ENCODE results near the gene PSMD14. TPM values are rescaled to one million over a fixed set of nuclear protein-coding genes. Genes with fewer than 3 reads are reported as not detected.
"Not testable (repeated sequence)": the region's sequence is repeated elsewhere in the genome, so short reads cannot be mapped to it uniquely, and the experiment has no call there.

Gene PSMD14
- 78.9 TPM for polyA plus RNA-seq (2013, experiment 1 of 2)
- polyA plus RNA-seq (2013, experiment 2 of 2) = 78.0 TPM

DNA sequence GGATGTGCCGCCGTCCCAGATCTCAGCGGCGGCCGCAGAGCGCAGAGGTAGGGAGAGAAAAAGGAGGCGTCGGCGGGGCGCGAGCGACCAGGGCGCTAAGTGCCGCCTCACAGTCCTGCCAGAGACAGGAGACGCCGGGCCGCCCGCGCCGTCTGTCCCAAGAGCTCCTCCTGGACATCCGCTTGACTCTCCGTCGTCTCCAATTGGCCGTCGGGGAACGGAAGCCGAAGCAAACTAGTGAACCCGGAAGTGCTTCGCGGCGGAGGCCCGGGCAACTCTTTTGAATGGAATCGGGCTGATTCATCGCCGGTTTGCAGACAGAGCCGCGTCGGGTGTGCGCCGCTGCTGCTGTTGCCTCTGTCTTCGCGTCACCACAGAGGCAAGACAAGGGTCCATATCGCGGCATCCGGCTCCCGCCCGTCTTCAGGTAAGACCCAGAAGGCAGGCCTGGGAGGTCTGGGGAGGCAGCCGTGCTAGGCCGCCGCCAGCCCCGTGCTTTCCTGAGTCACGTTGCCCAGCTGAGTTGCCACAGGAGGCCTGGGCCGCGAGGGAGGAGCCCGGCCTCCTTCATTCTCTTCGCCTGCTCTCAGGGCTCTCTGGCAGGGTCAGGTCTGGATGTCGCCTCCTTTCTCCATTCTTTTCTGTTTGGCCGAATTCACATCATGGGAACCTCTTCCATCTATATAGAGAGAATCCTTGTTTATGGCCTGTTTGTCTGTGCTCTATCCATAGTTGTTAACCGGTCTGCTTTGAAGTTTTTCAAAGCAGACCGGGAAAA is at the start of gene PSMD14:
TSS of gene PSMD14 (plus strand) at position 248 of the 778 bp plus-strand sequence. CDS start 10,401 bp downstream, outside the sequence.
- Histone ChIP-seq H3K79me2 (ENCODE audit: control insufficient read depth, insufficient read depth, low read length) (peaks cover 41% of the 10 kb centered on the region), H2BK15ac (replicated peaks; ENCODE audit: low read depth) (no peak within 1 kb of the TSS), H3K4ac (ENCODE audit: low read depth, low read length) (peak within 1 kb of the TSS; percentile 73), H3K23ac (ENCODE audit: low read length) (no peak within 1 kb of the TSS), H3K4me1 (ENCODE audit: control insufficient read depth, low read depth, low read length) (no peaks in the 10 kb centered on the region), H3K79me1 (ENCODE audit: low read length) (no peaks in the 10 kb centered on the region), H2AK5ac (ENCODE audit: low read length) (no peak within 1 kb of the TSS), H3K4me3 (ENCODE audit: low read length) (peak within 1 kb of the TSS; percentile 56), H3K9ac (ENCODE audit: low read length) (peak within 1 kb of the TSS; percentile 91), H4K5ac (ENCODE audit: low read length) (no peak within 1 kb of the TSS), H4K8ac (ENCODE audit: low read depth, low read length) (no peak within 1 kb of the TSS), H2BK120ac (ENCODE audit: low read depth, low read length) (no peak within 1 kb of the TSS), H2BK5ac (ENCODE audit: low read length) (peak within 1 kb of the TSS; percentile 20), H3K4me2 (ENCODE audit: low read length) (peak within 1 kb of the TSS; percentile 42), H3K18ac (ENCODE audit: low read length) (peak within 1 kb of the TSS; percentile 65), H3K36me3 (ENCODE audit: control insufficient read depth, insufficient read depth, low read length) (no peaks in the 10 kb centered on the region), H3K27me3 (ENCODE audit: insufficient read depth, low read length, poor library complexity) (no peaks in the 10 kb centered on the region), H3K56ac (ENCODE audit: low read length) (peak within 1 kb of the TSS; percentile 87), H3K27ac (ENCODE audit: low read depth, low read length) (peak within 1 kb of the TSS; percentile 79)
- peak; percentile 99 for DNase-seq
- no CpG with 5 or more reads among the region's 60 CpGs for WGBS (ENCODE audit: extremely low coverage, insufficient coverage, low lambda C conversion rate)

DNA sequence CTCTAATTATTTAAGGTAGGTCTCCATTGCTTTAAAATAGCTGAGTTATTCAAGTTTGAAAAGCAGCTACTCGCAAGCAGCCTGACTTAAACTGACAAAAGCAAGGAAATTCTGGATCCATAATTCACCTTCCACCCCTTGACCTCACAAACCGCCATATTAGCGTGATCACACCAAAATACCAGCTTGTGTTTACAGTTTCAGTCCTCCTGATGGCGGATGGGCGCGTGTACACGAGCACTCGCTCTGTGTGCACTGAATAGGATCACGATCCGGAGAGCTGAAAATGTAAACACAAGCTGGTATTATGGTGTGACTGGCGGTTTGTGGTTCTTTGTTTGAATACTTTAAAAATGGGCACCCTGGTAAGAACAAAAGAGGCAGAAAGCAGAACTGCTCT is 42.4 kb upstream of the PSMD14 start:
- Histone ChIP-seq H3K18ac (ENCODE audit: low read length) (no peak overlapping the region), H3K27me3 (ENCODE audit: insufficient read depth, low read length, poor library complexity) (no peaks in the 10 kb centered on the region), H3K4me1 (ENCODE audit: control insufficient read depth, low read depth, low read length) (no peaks in the 10 kb centered on the region), H3K56ac (ENCODE audit: low read length) (no peak overlapping the region), H3K4me2 (ENCODE audit: low read length) (no peak overlapping the region), H3K79me2 (ENCODE audit: control insufficient read depth, insufficient read depth, low read length) (no peaks in the 10 kb centered on the region), H3K9ac (ENCODE audit: low read length) (no peak overlapping the region), H2BK120ac (ENCODE audit: low read depth, low read length) (no peak overlapping the region), H3K4me3 (ENCODE audit: low read length) (no peak overlapping the region), H4K5ac (ENCODE audit: low read length) (no peak overlapping the region), H4K8ac (ENCODE audit: low read depth, low read length) (no peak overlapping the region), H2AK5ac (ENCODE audit: low read length) (no peak overlapping the region), H3K79me1 (ENCODE audit: low read length) (no peaks in the 10 kb centered on the region), H3K27ac (ENCODE audit: low read depth, low read length) (no peak overlapping the region), H2BK5ac (ENCODE audit: low read length) (no peak overlapping the region), H3K4ac (ENCODE audit: low read depth, low read length) (no peak overlapping the region), H2BK15ac (replicated peaks; ENCODE audit: low read depth) (no peak overlapping the region), H3K23ac (ENCODE audit: low read length) (no peak overlapping the region), H3K36me3 (ENCODE audit: control insufficient read depth, insufficient read depth, low read length) (no peaks in the 10 kb centered on the region)
- DNase-seq = no peak
- no CpG with 5 or more reads among the region's 11 CpGs for WGBS (ENCODE audit: extremely low coverage, insufficient coverage, low lambda C conversion rate)

DNA sequence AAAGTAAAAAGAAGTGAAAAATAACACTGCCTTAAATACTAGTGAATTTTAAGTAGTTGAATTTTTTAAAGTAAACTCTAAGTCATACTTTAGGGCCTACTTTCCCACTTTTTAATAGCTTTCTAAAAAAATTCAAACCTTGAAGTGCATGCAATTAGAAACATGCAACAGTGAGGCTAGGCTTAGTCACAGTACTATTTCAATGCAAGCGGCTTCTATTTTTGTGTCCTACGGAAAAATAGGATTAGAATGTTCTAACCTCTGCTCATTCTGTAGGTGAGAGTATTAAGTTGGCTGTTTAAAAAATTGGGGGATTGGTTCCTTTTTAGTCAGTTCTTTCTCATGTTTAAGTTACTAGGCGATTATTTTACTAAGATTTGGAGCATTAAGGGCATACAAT is 39.1 kb upstream of the PSMD14 start:
- Histone ChIP-seq H3K9ac (ENCODE audit: low read length) (no peak overlapping the region), H3K4me1 (ENCODE audit: control insufficient read depth, low read depth, low read length) (no peaks in the 10 kb centered on the region), H3K4ac (ENCODE audit: low read depth, low read length) (no peak overlapping the region), H3K4me2 (ENCODE audit: low read length) (no peak overlapping the region), H3K36me3 (ENCODE audit: control insufficient read depth, insufficient read depth, low read length) (no peaks in the 10 kb centered on the region), H2BK5ac (ENCODE audit: low read length) (no peak overlapping the region), H3K79me2 (ENCODE audit: control insufficient read depth, insufficient read depth, low read length) (no peaks in the 10 kb centered on the region), H3K27ac (ENCODE audit: low read depth, low read length) (no peak overlapping the region), H2BK120ac (ENCODE audit: low read depth, low read length) (no peak overlapping the region), H2AK5ac (ENCODE audit: low read length) (no peak overlapping the region), H3K79me1 (ENCODE audit: low read length) (no peaks in the 10 kb centered on the region), H4K5ac (ENCODE audit: low read length) (no peak overlapping the region), H2BK15ac (replicated peaks; ENCODE audit: low read depth) (no peak overlapping the region), H3K18ac (ENCODE audit: low read length) (no peak overlapping the region), H3K56ac (ENCODE audit: low read length) (no peak overlapping the region), H3K4me3 (ENCODE audit: low read length) (no peak overlapping the region), H3K27me3 (ENCODE audit: insufficient read depth, low read length, poor library complexity) (no peaks in the 10 kb centered on the region), H3K23ac (ENCODE audit: low read length) (no peak overlapping the region), H4K8ac (ENCODE audit: low read depth, low read length) (no peak overlapping the region)
- WGBS (ENCODE audit: extremely low coverage, insufficient coverage, low lambda C conversion rate) = no CpG with 5 or more reads among the region's 3 CpGs
- DNase-seq = no peak

DNA sequence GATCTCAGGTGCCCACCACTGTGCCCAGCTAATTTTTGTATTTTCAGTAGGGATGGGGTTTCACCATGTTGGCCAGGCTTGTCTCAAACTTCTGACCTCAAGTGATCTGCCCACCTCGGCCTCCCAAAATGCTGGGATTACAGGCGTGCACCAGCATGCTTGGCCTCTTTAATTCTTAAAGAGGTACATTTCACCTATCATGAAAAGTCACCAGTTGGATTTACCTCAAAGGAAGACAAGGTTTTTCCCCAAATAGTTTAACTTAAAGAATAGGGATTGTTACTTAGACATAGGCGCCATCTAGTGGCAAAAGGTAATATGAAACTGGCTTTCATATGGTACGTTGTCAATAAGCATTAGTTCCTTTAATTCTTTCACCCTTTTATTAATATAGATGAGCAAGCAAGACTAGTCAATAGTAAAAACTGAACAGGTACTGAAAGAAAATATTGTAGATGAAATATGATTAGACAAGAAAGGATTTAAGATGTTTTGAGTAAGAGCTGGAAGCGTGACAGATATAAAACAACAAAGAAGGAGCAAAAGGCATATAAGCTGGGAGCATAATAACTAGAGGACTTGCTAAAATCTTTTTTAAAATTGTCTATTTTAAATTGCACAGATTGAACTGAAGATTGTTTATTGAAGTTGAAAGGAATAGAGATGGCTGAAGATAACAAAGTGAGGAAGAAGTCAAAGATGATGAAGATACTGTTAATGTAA is 35.0 kb upstream of the PSMD14 start:
- no CpG with 5 or more reads among the region's 5 CpGs for WGBS (ENCODE audit: extremely low coverage, insufficient coverage, low lambda C conversion rate)
- Histone ChIP-seq H3K4me3 (ENCODE audit: low read length) (no peak overlapping the region), H4K5ac (ENCODE audit: low read length) (no peak overlapping the region)

DNA sequence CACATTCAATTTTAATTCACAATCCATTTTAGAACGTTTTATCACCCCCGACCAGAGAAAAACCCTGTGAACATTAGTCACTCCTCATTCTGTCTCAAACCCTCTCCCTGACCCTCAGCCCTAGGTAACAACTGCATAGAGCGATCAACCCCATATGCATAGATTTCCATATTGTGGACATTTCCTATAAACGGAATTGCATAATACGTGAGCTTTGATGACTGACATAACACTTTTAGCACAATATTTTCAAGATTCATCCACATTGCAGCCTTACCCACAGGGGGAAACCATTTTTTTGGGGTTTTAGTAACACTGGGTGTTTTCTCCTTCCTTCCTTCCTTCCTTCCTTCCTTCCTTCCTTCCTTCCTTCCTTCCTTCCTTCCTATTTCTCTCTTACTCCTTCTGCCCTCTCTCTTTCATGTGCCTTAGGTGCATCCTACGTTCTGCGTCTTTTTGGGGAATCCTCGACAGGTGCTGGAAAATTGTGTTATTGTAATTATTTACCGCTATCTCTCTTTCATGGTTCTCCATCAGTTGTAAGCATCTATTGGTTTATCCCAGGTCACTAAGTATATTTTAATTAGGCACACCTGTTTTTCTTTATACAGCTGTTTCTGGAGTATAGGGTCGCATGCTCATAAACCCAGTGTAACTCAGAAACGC is 29.5 kb upstream of the PSMD14 start:
- H3K27me3 ChIP-seq (ENCODE audit: insufficient read depth, low read length, poor library complexity); H2BK120ac ChIP-seq (ENCODE audit: low read depth, low read length); H3K4ac ChIP-seq (ENCODE audit: low read depth, low read length); H3K79me2 ChIP-seq (ENCODE audit: control insufficient read depth, insufficient read depth, low read length); H2BK15ac ChIP-seq (replicated peaks; ENCODE audit: low read depth); H3K4me2 ChIP-seq (ENCODE audit: low read length); H4K5ac ChIP-seq (ENCODE audit: low read length); H3K4me3 ChIP-seq (ENCODE audit: low read length); H3K4me1 ChIP-seq (ENCODE audit: control insufficient read depth, low read depth, low read length); H3K56ac ChIP-seq (ENCODE audit: low read length); H3K9ac ChIP-seq (ENCODE audit: low read length); H3K27ac ChIP-seq (ENCODE audit: low read depth, low read length); H4K8ac ChIP-seq (ENCODE audit: low read depth, low read length); H3K23ac ChIP-seq (ENCODE audit: low read length); H3K79me1 ChIP-seq (ENCODE audit: low read length); H2BK5ac ChIP-seq (ENCODE audit: low read length); H2AK5ac ChIP-seq (ENCODE audit: low read length); H3K36me3 ChIP-seq (ENCODE audit: control insufficient read depth, insufficient read depth, low read length); H3K18ac ChIP-seq (ENCODE audit: low read length): not testable (repeated sequence)
- WGBS (ENCODE audit: extremely low coverage, insufficient coverage, low lambda C conversion rate) = no CpG with 5 or more reads among the region's 11 CpGs
- peak; percentile 21 for DNase-seq

More for the DNA sequence above, 35.0 kb upstream of the PSMD14 start:
- Histone ChIP-seq H3K9ac (ENCODE audit: low read length) (no peak overlapping the region), H3K79me1 (ENCODE audit: low read length) (no peaks in the 10 kb centered on the region), H2BK15ac (replicated peaks; ENCODE audit: low read depth) (no peak overlapping the region), H2AK5ac (ENCODE audit: low read length) (no peak overlapping the region), H4K8ac (ENCODE audit: low read depth, low read length) (no peak overlapping the region), H3K27ac (ENCODE audit: low read depth, low read length) (no peak overlapping the region), H3K4me1 (ENCODE audit: control insufficient read depth, low read depth, low read length) (no peaks in the 10 kb centered on the region), H3K4me2 (ENCODE audit: low read length) (no peak overlapping the region), H3K79me2 (ENCODE audit: control insufficient read depth, insufficient read depth, low read length) (no peaks in the 10 kb centered on the region), H3K18ac (ENCODE audit: low read length) (no peak overlapping the region), H3K23ac (ENCODE audit: low read length) (no peak overlapping the region), H3K36me3 (ENCODE audit: control insufficient read depth, insufficient read depth, low read length) (no peaks in the 10 kb centered on the region), H2BK120ac (ENCODE audit: low read depth, low read length) (no peak overlapping the region), H2BK5ac (ENCODE audit: low read length) (no peak overlapping the region), H3K4ac (ENCODE audit: low read depth, low read length) (no peak overlapping the region), H3K27me3 (ENCODE audit: insufficient read depth, low read length, poor library complexity) (no peaks in the 10 kb centered on the region), H3K56ac (ENCODE audit: low read length) (no peak overlapping the region)
- DNase-seq = peak; percentile 70
